Breast epithelium (tissue), 4 donors: ENCODE measurements around the gene ADGRL3. TPM values are rescaled to one million over a fixed set of nuclear protein-coding genes. Genes with fewer than 3 reads are reported as not detected.
"Not testable (repeated sequence)": the region's sequence is repeated elsewhere in the genome, so short reads cannot be mapped to it uniquely, and the experiment has no call there.

ENCODE experiments used
- DNase-seq, 2 donors: peaks; one replicate each; pipeline ENCODE4 v3.0.0-alpha.2; 2019; ENCODE audit warnings: low spot score in 2 of 2
- H3K27ac ChIP-seq, 2 donors: fragments of 200-600 bp; sonication (generic) in 1 of 2; one replicate each; pipeline ENCODE4 v1.5.1; 2016 to 2019; ENCODE audit warnings: mild to moderate bottlenecking in 1 of 2
- H3K27me3 ChIP-seq, 2 donors: fragments of 200-600 bp; sonication (generic) in 1 of 2; one replicate each; pipeline versions ENCODE4 v1.5.1 to v1.6.0; 2017 to 2019; ENCODE audit warnings: control low read depth in 1 of 2, mild to moderate bottlenecking in 1 of 2
- H3K36me3 ChIP-seq: fragments of 200-600 bp; one replicate; pipeline ENCODE4 v1.5.1; 2019
- H3K4me1 ChIP-seq, 2 donors: fragments of 200-600 bp; sonication (generic); one replicate each; pipeline ENCODE4 v1.5.1; 2016 to 2019; ENCODE audit warnings: control low read depth in 1 of 2
- H3K4me3 ChIP-seq, 3 donors: fragments of 200-600 bp; sonication (generic); 1 replicate in 2 of 3; 2 replicates in 1 of 3; pipeline ENCODE4 v1.5.1; 2016 to 2019; ENCODE audit warnings: mild to moderate bottlenecking in 3 of 3, moderate library complexity in 2 of 3
- H3K9me3 ChIP-seq, 2 donors: fragments of 200-600 bp; sonication (generic) in 1 of 2; one replicate each; pipeline ENCODE4 v1.5.1; 2016 to 2019; ENCODE audit warnings: control low read depth in 1 of 2
- POLR2A ChIP-seq: fragments of 450-650 bp; IDR thresholded peaks from one replicate; pipeline ENCODE4 v1.6.1; 2016; ENCODE audit warnings: antibody characterized with exemption, mild to moderate bottlenecking, moderate library complexity
- POLR2AphosphoS5 ChIP-seq, 3 donors: sonication (generic); formaldehyde crosslinking; IDR thresholded peaks; one replicate each; pipeline ENCODE4 v1.6.1; 2017; ENCODE audit warnings: antibody characterized with exemption in 3 of 3
- intact Hi-C: fragments of 100-400 bp; cut with DNase I; formaldehyde crosslinking; loops from one replicate; pipeline ENCODE4 v1.15.1; 2023; ENCODE audit warnings: low total_unique reads
- total RNA-seq, 3 donors: library from RNA; depleted of rRNA; stranded (reverse); fragments of >200 nt; gene quantifications; one replicate each; pipeline ENCODE4 v1.1.0, GENCODE V29; 2016
- TF ChIP-seq, protein P1 (sequence below), 3 donors: fragments of 450-650 bp; IDR thresholded peaks; one replicate each; pipeline ENCODE4 v1.5.1; 2016 to 2017; ENCODE audit warnings: antibody characterized with exemption in 3 of 3, mild to moderate bottlenecking in 3 of 3, moderate library complexity in 3 of 3

ADGRL3 gene
- total RNA-seq, 3 donors from 2014 or later, result 4.2 to 8.2 (median 6.6) TPM

DNA sequence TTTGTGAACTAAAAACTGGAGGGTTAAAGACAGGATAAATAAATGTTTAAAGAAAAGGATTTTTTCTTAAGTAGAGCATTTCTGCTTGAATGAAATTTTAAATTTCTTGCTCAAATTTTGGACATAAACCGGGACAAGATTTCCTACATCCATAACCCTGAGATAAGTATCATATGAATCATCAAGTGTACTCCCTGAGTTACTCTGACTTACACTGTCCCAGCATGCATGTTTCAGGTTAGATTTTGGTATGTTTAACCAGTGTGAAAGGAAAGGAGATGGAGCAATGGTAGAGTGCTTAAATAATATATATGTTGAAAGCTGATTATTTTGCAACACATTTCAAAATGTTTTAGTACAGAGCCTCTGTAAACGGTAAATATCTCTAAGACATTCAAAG is 175.2 kb downstream of the ADGRL3 start:
- no peak for DNase-seq
- TF ChIP-seq POLR2A (no peak), POLR2AphosphoS5 (IDR thresholded peaks at IDR 0.05) (no peak)
- TF ChIP-seq, protein P1, sequence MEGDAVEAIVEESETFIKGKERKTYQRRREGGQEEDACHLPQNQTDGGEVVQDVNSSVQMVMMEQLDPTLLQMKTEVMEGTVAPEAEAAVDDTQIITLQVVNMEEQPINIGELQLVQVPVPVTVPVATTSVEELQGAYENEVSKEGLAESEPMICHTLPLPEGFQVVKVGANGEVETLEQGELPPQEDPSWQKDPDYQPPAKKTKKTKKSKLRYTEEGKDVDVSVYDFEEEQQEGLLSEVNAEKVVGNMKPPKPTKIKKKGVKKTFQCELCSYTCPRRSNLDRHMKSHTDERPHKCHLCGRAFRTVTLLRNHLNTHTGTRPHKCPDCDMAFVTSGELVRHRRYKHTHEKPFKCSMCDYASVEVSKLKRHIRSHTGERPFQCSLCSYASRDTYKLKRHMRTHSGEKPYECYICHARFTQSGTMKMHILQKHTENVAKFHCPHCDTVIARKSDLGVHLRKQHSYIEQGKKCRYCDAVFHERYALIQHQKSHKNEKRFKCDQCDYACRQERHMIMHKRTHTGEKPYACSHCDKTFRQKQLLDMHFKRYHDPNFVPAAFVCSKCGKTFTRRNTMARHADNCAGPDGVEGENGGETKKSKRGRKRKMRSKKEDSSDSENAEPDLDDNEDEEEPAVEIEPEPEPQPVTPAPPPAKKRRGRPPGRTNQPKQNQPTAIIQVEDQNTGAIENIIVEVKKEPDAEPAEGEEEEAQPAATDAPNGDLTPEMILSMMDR (IDR thresholded peaks at IDR 0.05), result no peak

GRCh38 chr4:61376301-61376700 is 176.2 kb downstream of the ADGRL3 start:
- DNase-seq, result no peak
- H3K27ac ChIP-seq, result no peak overlapping the region
- no peaks in the 10 kb centered on the region for H3K4me1 ChIP-seq
- no peaks in the 10 kb centered on the region for H3K36me3 ChIP-seq
- H3K27me3 ChIP-seq, result no peaks in the 10 kb centered on the region
- peaks cover 0 to 7% of the 10 kb centered on the region in 2 donors for H3K9me3 ChIP-seq
- TF ChIP-seq POLR2AphosphoS5 (IDR thresholded peaks at IDR 0.05) (no peak), POLR2A (no peak)
- TF ChIP-seq, protein P1 (IDR thresholded peaks at IDR 0.05), result no peak
- no peak overlapping the region for H3K4me3 ChIP-seq
- intact Hi-C loops, result no loop called here

More for the DNA sequence above, 175.2 kb downstream of the ADGRL3 start:
- intact Hi-C loops, result no loop called here
- H3K4me3 ChIP-seq, result no peak overlapping the region
- no peaks in the 10 kb centered on the region for H3K4me1 ChIP-seq
- peaks cover 0 to 7% of the 10 kb centered on the region in 2 donors for H3K9me3 ChIP-seq
- H3K36me3 ChIP-seq, result no peaks in the 10 kb centered on the region
- H3K27me3 ChIP-seq, result no peaks in the 10 kb centered on the region
- no peak overlapping the region for H3K27ac ChIP-seq

- TF ChIP-seq POLR2A (no peak), POLR2AphosphoS5 (IDR thresholded peaks at IDR 0.05) (no peak)
- TF ChIP-seq, protein P1 (IDR thresholded peaks at IDR 0.05), result no peak
- no peak for DNase-seq
- no peaks in the 10 kb centered on the region for H3K4me1 ChIP-seq
- H3K27me3 ChIP-seq, result no peaks in the 10 kb centered on the region
- H3K36me3 ChIP-seq, result no peaks in the 10 kb centered on the region
- H3K27ac ChIP-seq, result no peak overlapping the region
- intact Hi-C loops, result no loop called here
- H3K9me3 ChIP-seq, result peaks cover 0 to 7% of the 10 kb centered on the region in 2 donors
- no peak overlapping the region for H3K4me3 ChIP-seq
These were observed 179.3 kb downstream of the ADGRL3 start for GRCh38 chr4:61379406-61379805.

DNA sequence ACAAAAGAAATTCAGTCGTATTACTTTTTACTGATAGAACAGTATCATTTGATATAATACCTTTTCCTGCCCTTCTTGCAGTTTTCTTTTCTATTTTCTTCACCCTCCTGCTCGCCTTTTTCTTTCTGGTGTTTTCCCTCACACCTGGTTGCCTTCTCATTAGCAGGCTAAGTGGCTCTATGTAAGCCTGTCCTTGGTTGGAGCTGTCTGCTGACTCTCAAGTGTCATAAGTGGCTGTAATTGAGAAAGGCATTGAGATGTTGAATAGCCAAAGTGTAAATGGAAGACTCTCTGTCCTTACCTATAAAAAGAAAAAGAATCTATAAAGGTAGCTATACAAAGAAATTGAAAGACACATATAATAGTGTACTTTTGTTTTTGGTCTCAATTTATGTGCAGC is 180.7 kb downstream of the ADGRL3 start:
- no peaks in the 10 kb centered on the region for H3K27me3 ChIP-seq
- H3K4me1 ChIP-seq, result no peaks in the 10 kb centered on the region
- intact Hi-C loops, result no loop called here
- no peak overlapping the region for H3K4me3 ChIP-seq
- DNase-seq, result no peak
- H3K36me3 ChIP-seq, result no peaks in the 10 kb centered on the region
- peaks cover 0 to 7% of the 10 kb centered on the region in 2 donors for H3K9me3 ChIP-seq
- H3K27ac ChIP-seq, result no peak overlapping the region
- no peak for TF ChIP-seq POLR2AphosphoS5 (IDR thresholded peaks at IDR 0.05)
- TF ChIP-seq, protein P1 (IDR thresholded peaks at IDR 0.05), result no peak
- TF ChIP-seq POLR2A, result no peak

GRCh38 chr4:61385256-61385655 is 185.1 kb downstream of the ADGRL3 start:
- intact Hi-C loops, result no loop called here
- Histone ChIP-seq H3K27me3 (no peaks in the 10 kb centered on the region), H3K9me3 (no peaks in the 10 kb centered on the region), H3K4me3 (no peak overlapping the region), H3K4me1 (no peaks in the 10 kb centered on the region), H3K27ac (no peak overlapping the region), H3K36me3 (no peaks in the 10 kb centered on the region)
- DNase-seq, result no peak
- TF ChIP-seq, protein P1 (IDR thresholded peaks at IDR 0.05), result no peak
- no peak for TF ChIP-seq POLR2A
- no peak for TF ChIP-seq POLR2AphosphoS5 (IDR thresholded peaks at IDR 0.05)

DNA sequence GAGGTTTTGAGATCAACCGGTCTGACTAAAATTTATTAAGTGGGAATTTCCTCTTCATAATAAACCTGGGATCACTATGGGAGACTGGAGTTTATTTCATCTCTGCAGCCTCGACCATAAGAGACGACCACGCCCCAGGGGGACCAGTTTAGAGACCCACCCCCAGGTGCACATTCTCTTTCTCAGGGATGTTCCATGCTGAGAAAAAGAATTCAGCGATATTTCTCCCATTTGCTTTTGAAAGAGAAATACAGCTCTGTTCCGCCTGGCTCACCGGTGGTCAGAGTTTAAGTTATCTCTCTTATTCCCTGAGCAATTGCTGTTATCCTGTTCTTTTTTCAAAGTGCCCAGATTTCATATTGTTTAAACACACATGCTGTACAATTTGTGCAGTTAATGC is 187.2 kb downstream of the ADGRL3 start:
- H3K27me3 ChIP-seq, intact Hi-C loops, H3K27ac ChIP-seq, DNase-seq, H3K4me3 ChIP-seq, H3K36me3 ChIP-seq, H3K4me1 ChIP-seq, H3K9me3 ChIP-seq: not testable (repeated sequence)
